Endothelial cell (in vitro differentiated cells): Measurements from ENCODE around the gene FHAD1. TPM values are rescaled to one million over a fixed set of nuclear protein-coding genes. Genes with fewer than 3 reads are reported as not detected.

Experiments
- DNase-seq: peaks from one replicate; pipeline ENCODE4 v3.0.0; 2021; ENCODE audit warnings: low spot score
- H3K27ac Mint-ChIP-seq: one replicate; pipeline ENCODE4 v1.8.0; 2021; ENCODE audit warnings: mixed read lengths, inconsistent platforms; ENCODE audit not compliant: unreplicated experiment
- H3K27me3 Mint-ChIP-seq: one replicate; pipeline ENCODE4 v1.8.0; 2021; ENCODE audit warnings: mild to moderate bottlenecking, moderate library complexity, mixed read lengths, inconsistent platforms; ENCODE audit not compliant: unreplicated experiment
- H3K36me3 Mint-ChIP-seq: one replicate; pipeline ENCODE4 v1.8.0; 2021; ENCODE audit warnings: mild to moderate bottlenecking, low read depth, mixed read lengths, inconsistent platforms; ENCODE audit not compliant: unreplicated experiment
- H3K4me1 Mint-ChIP-seq: one replicate; pipeline ENCODE4 v1.8.0; 2021; ENCODE audit warnings: mild to moderate bottlenecking, mixed read lengths, inconsistent platforms; ENCODE audit not compliant: unreplicated experiment
- H3K4me3 Mint-ChIP-seq: one replicate; pipeline ENCODE4 v1.8.0; 2021; ENCODE audit warnings: mild to moderate bottlenecking, mixed read lengths, inconsistent platforms; ENCODE audit not compliant: unreplicated experiment
- H3K9me3 Mint-ChIP-seq: one replicate; pipeline ENCODE4 v1.8.0; 2021; ENCODE audit warnings: mixed read lengths, inconsistent platforms; ENCODE audit not compliant: unreplicated experiment
- CTCF ChIP-seq: fragments of 200-600 bp; sonication (generic); IDR thresholded peaks from one replicate; pipeline ENCODE4 v1.5.0; 2021; ENCODE audit warnings: antibody characterized with exemption; ENCODE audit not compliant: unreplicated experiment
- total RNA-seq: library from RNA; stranded (reverse); fragmentation: NEBNext Ultra II Directional; extraction: Animal tissue kit (Norgen Biotek cat#: 25700); gene quantifications from one replicate; pipeline ENCODE4 v1.2.1, GENCODE V29; 2021; ENCODE audit not compliant: unreplicated experiment

Gene FHAD1
- total RNA-seq, 1 donor from 2014 or later = 2.1 TPM

DNA sequence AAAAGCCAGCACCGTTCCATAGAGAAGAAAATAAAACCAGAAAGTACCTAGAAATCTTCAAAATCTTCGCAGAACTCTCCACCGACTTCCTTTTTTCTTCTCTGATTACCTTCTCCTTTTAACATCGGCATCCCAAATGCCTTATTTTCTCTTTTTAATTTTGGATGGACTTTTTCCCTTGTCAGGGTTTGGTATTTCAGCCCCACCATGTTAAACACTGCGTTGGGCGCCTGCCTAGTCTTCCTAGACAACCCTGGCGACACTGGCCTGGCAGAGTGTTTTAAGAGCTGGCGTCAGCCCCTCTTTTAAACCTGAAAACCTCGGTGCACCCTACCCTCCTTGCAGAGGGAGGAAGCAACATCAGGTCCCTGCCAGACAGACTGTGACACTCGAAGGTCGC, 96.7 kb downstream of the FHAD1 start:
- no peak for DNase-seq
- no peak overlapping the region for H3K4me3 Mint-ChIP-seq
- no peaks in the 10 kb centered on the region for H3K9me3 Mint-ChIP-seq
- H3K27me3 Mint-ChIP-seq = no peaks in the 10 kb centered on the region
- TF ChIP-seq CTCF = no peak
- H3K36me3 Mint-ChIP-seq = no peaks in the 10 kb centered on the region
- peaks cover 7% of the 10 kb centered on the region for H3K4me1 Mint-ChIP-seq
- no peak overlapping the region for H3K27ac Mint-ChIP-seq

- Mint-ChIP-seq H3K4me3 (no peak overlapping the region), H3K36me3 (no peaks in the 10 kb centered on the region), H3K4me1 (peaks cover 7% of the 10 kb centered on the region)
These were observed 97.4 kb downstream of the FHAD1 start for GRCh38 chr1:15344380-15344779.

GRCh38 chr1:15344800-15345704, 98.0 kb downstream of the FHAD1 start:
- TF ChIP-seq CTCF = no peak
- H3K4me3 Mint-ChIP-seq = no peak overlapping the region
- no peaks in the 10 kb centered on the region for H3K9me3 Mint-ChIP-seq
- H3K4me1 Mint-ChIP-seq = peaks cover 7% of the 10 kb centered on the region
- no peaks in the 10 kb centered on the region for H3K36me3 Mint-ChIP-seq
- no peak for DNase-seq
- H3K27ac Mint-ChIP-seq = no peak overlapping the region
- no peaks in the 10 kb centered on the region for H3K27me3 Mint-ChIP-seq

More at GRCh38 chr1:15344380-15344779, 97.4 kb downstream of the FHAD1 start:
- no peak for DNase-seq
- Mint-ChIP-seq H3K27me3 (no peaks in the 10 kb centered on the region), H3K27ac (no peak overlapping the region), H3K9me3 (no peaks in the 10 kb centered on the region)
- TF ChIP-seq CTCF = no peak

DNA sequence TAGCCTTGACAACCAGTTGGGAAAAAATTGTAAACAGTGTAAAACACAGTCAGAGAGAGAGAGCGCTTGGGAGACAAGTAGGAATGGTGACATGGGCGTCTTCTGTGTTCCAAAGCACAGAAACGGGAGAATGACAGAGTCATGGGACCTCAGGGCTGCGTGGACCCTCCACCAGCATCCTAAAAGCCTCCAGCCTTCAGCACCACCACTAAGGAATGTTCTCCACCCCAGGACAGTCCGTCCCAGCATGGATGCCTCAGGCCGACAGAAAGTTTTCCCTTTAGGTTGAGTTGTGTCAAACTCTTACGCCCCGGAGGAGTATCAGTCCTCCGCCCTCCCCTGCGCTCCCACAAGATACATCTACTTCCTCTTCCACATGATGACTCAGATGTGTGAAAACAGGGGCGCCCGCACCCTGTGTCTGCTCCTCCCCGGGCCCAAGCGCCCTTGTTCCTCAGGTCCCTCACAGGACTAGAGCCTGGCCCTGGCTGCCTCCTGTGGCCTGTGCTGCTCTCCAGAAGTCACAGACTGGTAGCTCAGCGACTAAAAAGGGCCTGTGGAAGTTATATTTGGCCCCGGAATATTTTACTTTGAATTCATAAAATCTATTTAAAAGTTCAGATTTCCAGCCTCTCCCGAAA, 98.8 kb downstream of the FHAD1 start:
- no peak for TF ChIP-seq CTCF
- DNase-seq = no peak
- H3K27ac Mint-ChIP-seq = no peak overlapping the region

More for the DNA sequence above, 98.8 kb downstream of the FHAD1 start:
- H3K4me1 Mint-ChIP-seq = peaks cover 7% of the 10 kb centered on the region
- no peaks in the 10 kb centered on the region for H3K9me3 Mint-ChIP-seq
- no peak overlapping the region for H3K4me3 Mint-ChIP-seq
- H3K27me3 Mint-ChIP-seq = no peaks in the 10 kb centered on the region
- H3K36me3 Mint-ChIP-seq = no peaks in the 10 kb centered on the region
